Coronary artery (tissue), 2 donors: ENCODE measurements around the gene SDS.

ENCODE experiments used
- DNase-seq: peaks from one replicate; pipeline ENCODE4 v3.0.0-alpha.2; 2017; ENCODE audit warnings: low spot score
- H3K27ac ChIP-seq, 2 donors: fragments of 200-600 bp; sonication (generic); one replicate each; pipeline ENCODE4 v1.5.1; 2016 to 2019
- H3K4me3 ChIP-seq: fragments of 200-600 bp; sonication (generic); 2 replicates; pipeline ENCODE4 v1.5.1; 2016; ENCODE audit warnings: mild to moderate bottlenecking, moderate library complexity
- CTCF ChIP-seq: fragments of 200-600 bp; sonication (generic); IDR thresholded peaks from one replicate; pipeline ENCODE4 v1.5.1; 2019; ENCODE audit warnings: antibody characterized with exemption

Gene SDS

GRCh38 chr12:113388351-113388750 is 15.3 kb downstream of the SDS start:
- TF ChIP-seq CTCF = no peak
- no peak for DNase-seq

GRCh38 chr12:113387631-113388030 is 16.1 kb downstream of the SDS start:
- TF ChIP-seq CTCF = no peak
- DNase-seq = no peak
- Histone ChIP-seq H3K27ac (no peak overlapping the region), H3K4me3 (no peak overlapping the region)

More at GRCh38 chr12:113388351-113388750, 15.3 kb downstream of the SDS start:
- Histone ChIP-seq H3K27ac (no peak overlapping the region), H3K4me3 (no peak overlapping the region)

- DNase-seq = no peak
- no peak for TF ChIP-seq CTCF
- Histone ChIP-seq H3K27ac (no peak overlapping the region), H3K4me3 (no peak overlapping the region)
Observed at GRCh38 chr12:113386866-113387566, 16.7 kb downstream of the SDS start.

GRCh38 chr12:113385282-113385882 is 18.3 kb downstream of the SDS start:
- no peak for DNase-seq
- Histone ChIP-seq H3K4me3 (no peak overlapping the region), H3K27ac (no peak overlapping the region)

GRCh38 chr12:113384778-113385177 is 18.9 kb downstream of the SDS start:
- H3K4me3 ChIP-seq = no peak overlapping the region
- no peak overlapping the region for H3K27ac ChIP-seq
- DNase-seq = no peak
- TF ChIP-seq CTCF = no peak

More at GRCh38 chr12:113385282-113385882, 18.3 kb downstream of the SDS start:
- TF ChIP-seq CTCF = no peak

- TF ChIP-seq CTCF = no peak
- Histone ChIP-seq H3K27ac (no peak overlapping the region), H3K4me3 (no peak overlapping the region)
- DNase-seq = no peak
Observed at GRCh38 chr12:113382206-113382605, 21.5 kb downstream of the SDS start.

GRCh38 chr12:113381220-113381619 is 22.5 kb downstream of the SDS start:
- no peak for TF ChIP-seq CTCF
- no peak for DNase-seq

More at GRCh38 chr12:113381220-113381619, 22.5 kb downstream of the SDS start:
- Histone ChIP-seq H3K4me3 (no peak overlapping the region), H3K27ac (no peak overlapping the region)
